Neural cell (in vitro differentiated cells): ENCODE data around the gene HACD3. TPM values are rescaled to one million over a fixed set of nuclear protein-coding genes. Genes with fewer than 3 reads are reported as not detected.

Experiments
- H2AFZ ChIP-seq: fragments of 200-600, 300-800 bp; sonication (generic), shearing (Covaris generic); 2 replicates; pipeline ENCODE4 v1.6.0; 2014; ENCODE audit warnings: low read depth, mild to moderate bottlenecking, antibody characterized with exemption, low read length, moderate library complexity
- H3F3A ChIP-seq: fragments of 200-600 bp; shearing (Covaris generic); 2 replicates; pipeline ENCODE4 v1.6.1; 2016; ENCODE audit warnings: mild to moderate bottlenecking, moderate library complexity, mixed read lengths, antibody characterized with exemption, low read length; ENCODE audit not compliant: insufficient read depth, poor library complexity, severe bottlenecking
- H3K27ac ChIP-seq: fragments of 200-600, 300-800 bp; sonication (generic), shearing (Covaris generic); 2 replicates; pipeline ENCODE4 v1.5.1; 2014; ENCODE audit warnings: mild to moderate bottlenecking, low read length, moderate library complexity
- H3K27me3 ChIP-seq: fragments of 300-800, 200-600 bp; sonication (generic), shearing (Covaris generic); 2 replicates; pipeline ENCODE4 v1.6.0; 2014; ENCODE audit warnings: mild to moderate bottlenecking, low read depth, low read length, moderate library complexity; ENCODE audit not compliant: insufficient read depth
- H3K36me3 ChIP-seq: fragments of 300-800, 200-600 bp; sonication (generic), shearing (Covaris generic); 2 replicates; pipeline ENCODE4 v1.5.1; 2014; ENCODE audit warnings: mild to moderate bottlenecking, antibody characterized with exemption, low read length, moderate library complexity; ENCODE audit not compliant: insufficient read depth
- H3K4me2 ChIP-seq: fragments of 300-800, 200-600 bp; sonication (generic), shearing (Covaris generic); 2 replicates; pipeline ENCODE4 v1.6.0; 2014; ENCODE audit warnings: mild to moderate bottlenecking, low read length
- H3K4me3 ChIP-seq: fragments of 300-800, 200-600 bp; sonication (generic), shearing (Covaris generic); 2 replicates; pipeline ENCODE4 v1.5.1; 2014; ENCODE audit warnings: mild to moderate bottlenecking, low read length, moderate library complexity
- H3K79me2 ChIP-seq: fragments of 200-600 bp; shearing (Covaris generic); replicated peaks from 2 replicates; pipeline ENCODE4 v1.6.0; 2014; ENCODE audit warnings: mild to moderate bottlenecking, low read length, moderate library complexity; ENCODE audit not compliant: insufficient read depth
- H3K9ac ChIP-seq: fragments of 300-800, 200-600 bp; sonication (generic), shearing (Covaris generic); 2 replicates; pipeline ENCODE4 v1.6.1; 2016; ENCODE audit warnings: mild to moderate bottlenecking, low read length, mixed read lengths
- H3K9me2 ChIP-seq: fragments of 200-600 bp; shearing (Covaris generic); 2 replicates; pipeline ENCODE4 v1.6.1; 2016; ENCODE audit warnings: mild to moderate bottlenecking, low read length, mixed read lengths; ENCODE audit not compliant: insufficient read depth
- H3K9me3 ChIP-seq: fragments of 200-600, 300-800 bp; sonication (generic), shearing (Covaris generic); 2 replicates; pipeline ENCODE4 v1.6.1; 2016; ENCODE audit warnings: mild to moderate bottlenecking, mixed run types, low read length, moderate library complexity, mixed read lengths
- H4K20me1 ChIP-seq: fragments of 200-600 bp; shearing (Covaris generic); 2 replicates; pipeline ENCODE4 v1.6.1; 2016; ENCODE audit warnings: mild to moderate bottlenecking, mixed run types; ENCODE audit not compliant: insufficient read depth
- EP300 ChIP-seq: fragments of 450-650 bp; conservative IDR thresholded peaks from 2 replicates; pipeline ENCODE4 v1.6.1; 2014; ENCODE audit warnings: antibody characterized with exemption, mild to moderate bottlenecking, moderate library complexity; ENCODE audit not compliant: poor library complexity, severe bottlenecking
- EZH2 ChIP-seq: fragments of 200-600, 300-800 bp; shearing (Covaris generic), sonication (generic); IDR thresholded peaks from 2 replicates; pipeline ENCODE4 v1.6.1; 2014; ENCODE audit warnings: antibody characterized with exemption, low read length, borderline replicate concordance, mild to moderate bottlenecking; ENCODE audit not compliant: insufficient read depth, poor library complexity, severe bottlenecking
- MXI1 ChIP-seq: fragments of 450-650 bp; conservative IDR thresholded peaks from 2 replicates; pipeline ENCODE4 v1.6.1; 2014; ENCODE audit warnings: antibody characterized with exemption, mild to moderate bottlenecking; ENCODE audit not compliant: poor library complexity, severe bottlenecking
- POLR2AphosphoS5 ChIP-seq: IDR thresholded peaks from 2 replicates; pipeline ENCODE4 v1.6.1; 2012
- RAD21 ChIP-seq: fragments of 450-650 bp; conservative IDR thresholded peaks from 2 replicates; pipeline ENCODE4 v1.6.1; 2014; ENCODE audit warnings: antibody characterized with exemption, mild to moderate bottlenecking, moderate library complexity
- SMC3 ChIP-seq: fragments of 450-650 bp; conservative IDR thresholded peaks from 2 replicates; pipeline ENCODE4 v1.6.1; 2014; ENCODE audit warnings: antibody characterized with exemption, mild to moderate bottlenecking, moderate library complexity; ENCODE audit not compliant: poor library complexity
- TAF1 ChIP-seq: IDR thresholded peaks from 2 replicates; pipeline ENCODE4 v1.6.1; 2012; ENCODE audit warnings: low read depth
- polyA plus RNA-seq: library from polyadenylated mRNA; depleted of rRNA; stranded (reverse); fragments of >200 nt; gene quantifications from 2 replicates; pipeline ENCODE4 v1.2.3, GENCODE V29; 2014
- TF ChIP-seq, protein P1 (sequence below): fragments of 450-650 bp; IDR thresholded peaks from 2 replicates; pipeline ENCODE4 v1.5.1; 2014; ENCODE audit warnings: antibody characterized with exemption, mild to moderate bottlenecking, moderate library complexity; ENCODE audit not compliant: poor library complexity, severe bottlenecking
- TF ChIP-seq, protein P2 (sequence below): IDR thresholded peaks from 2 replicates; pipeline ENCODE4 v1.6.1; 2012; ENCODE audit warnings: borderline replicate concordance

HACD3 gene
- polyA plus RNA-seq, 1 donor from 2014 or later = 177 TPM

DNA sequence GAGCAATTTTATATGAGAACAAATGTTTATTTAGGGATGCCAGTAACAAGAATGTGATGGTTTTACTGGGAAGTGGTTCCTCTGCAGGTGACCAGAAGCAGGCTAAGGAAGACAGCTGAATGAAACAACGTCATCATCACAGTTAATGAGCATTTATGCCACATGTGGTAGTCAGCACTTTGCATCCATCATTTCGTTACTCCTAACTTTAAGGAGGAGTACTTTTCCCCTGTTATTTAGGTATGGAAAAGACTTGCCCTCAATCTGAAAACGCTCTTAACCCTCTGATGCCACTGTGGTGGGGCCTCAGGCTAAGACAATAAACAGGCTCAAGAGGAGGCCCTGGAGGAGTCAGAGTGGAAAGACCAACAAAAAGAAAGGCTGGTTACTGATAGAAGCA lies 49.5 kb downstream of the HACD3 start:
- no peaks in the 10 kb centered on the region for H3K27me3 ChIP-seq
- no peaks in the 10 kb centered on the region for H3F3A ChIP-seq
- H3K36me3 ChIP-seq = peaks cover 19% of the 10 kb centered on the region
- H3K9ac ChIP-seq = no peak overlapping the region
- no peaks in the 10 kb centered on the region for H3K9me3 ChIP-seq
- no peak overlapping the region for H3K4me2 ChIP-seq
- H2AFZ ChIP-seq = no peak overlapping the region
- no peak overlapping the region for H3K27ac ChIP-seq
- H3K79me2 ChIP-seq = no peaks in the 10 kb centered on the region
- H4K20me1 ChIP-seq = no peaks in the 10 kb centered on the region
- H3K9me2 ChIP-seq = no peaks in the 10 kb centered on the region
- no peak overlapping the region for H3K4me3 ChIP-seq
- no peak for TF ChIP-seq TAF1
- no peak for TF ChIP-seq MXI1
- TF ChIP-seq RAD21 = no peak
- no peak for TF ChIP-seq SMC3
- TF ChIP-seq, protein P1, sequence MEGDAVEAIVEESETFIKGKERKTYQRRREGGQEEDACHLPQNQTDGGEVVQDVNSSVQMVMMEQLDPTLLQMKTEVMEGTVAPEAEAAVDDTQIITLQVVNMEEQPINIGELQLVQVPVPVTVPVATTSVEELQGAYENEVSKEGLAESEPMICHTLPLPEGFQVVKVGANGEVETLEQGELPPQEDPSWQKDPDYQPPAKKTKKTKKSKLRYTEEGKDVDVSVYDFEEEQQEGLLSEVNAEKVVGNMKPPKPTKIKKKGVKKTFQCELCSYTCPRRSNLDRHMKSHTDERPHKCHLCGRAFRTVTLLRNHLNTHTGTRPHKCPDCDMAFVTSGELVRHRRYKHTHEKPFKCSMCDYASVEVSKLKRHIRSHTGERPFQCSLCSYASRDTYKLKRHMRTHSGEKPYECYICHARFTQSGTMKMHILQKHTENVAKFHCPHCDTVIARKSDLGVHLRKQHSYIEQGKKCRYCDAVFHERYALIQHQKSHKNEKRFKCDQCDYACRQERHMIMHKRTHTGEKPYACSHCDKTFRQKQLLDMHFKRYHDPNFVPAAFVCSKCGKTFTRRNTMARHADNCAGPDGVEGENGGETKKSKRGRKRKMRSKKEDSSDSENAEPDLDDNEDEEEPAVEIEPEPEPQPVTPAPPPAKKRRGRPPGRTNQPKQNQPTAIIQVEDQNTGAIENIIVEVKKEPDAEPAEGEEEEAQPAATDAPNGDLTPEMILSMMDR = no peak
- TF ChIP-seq, protein P2, sequence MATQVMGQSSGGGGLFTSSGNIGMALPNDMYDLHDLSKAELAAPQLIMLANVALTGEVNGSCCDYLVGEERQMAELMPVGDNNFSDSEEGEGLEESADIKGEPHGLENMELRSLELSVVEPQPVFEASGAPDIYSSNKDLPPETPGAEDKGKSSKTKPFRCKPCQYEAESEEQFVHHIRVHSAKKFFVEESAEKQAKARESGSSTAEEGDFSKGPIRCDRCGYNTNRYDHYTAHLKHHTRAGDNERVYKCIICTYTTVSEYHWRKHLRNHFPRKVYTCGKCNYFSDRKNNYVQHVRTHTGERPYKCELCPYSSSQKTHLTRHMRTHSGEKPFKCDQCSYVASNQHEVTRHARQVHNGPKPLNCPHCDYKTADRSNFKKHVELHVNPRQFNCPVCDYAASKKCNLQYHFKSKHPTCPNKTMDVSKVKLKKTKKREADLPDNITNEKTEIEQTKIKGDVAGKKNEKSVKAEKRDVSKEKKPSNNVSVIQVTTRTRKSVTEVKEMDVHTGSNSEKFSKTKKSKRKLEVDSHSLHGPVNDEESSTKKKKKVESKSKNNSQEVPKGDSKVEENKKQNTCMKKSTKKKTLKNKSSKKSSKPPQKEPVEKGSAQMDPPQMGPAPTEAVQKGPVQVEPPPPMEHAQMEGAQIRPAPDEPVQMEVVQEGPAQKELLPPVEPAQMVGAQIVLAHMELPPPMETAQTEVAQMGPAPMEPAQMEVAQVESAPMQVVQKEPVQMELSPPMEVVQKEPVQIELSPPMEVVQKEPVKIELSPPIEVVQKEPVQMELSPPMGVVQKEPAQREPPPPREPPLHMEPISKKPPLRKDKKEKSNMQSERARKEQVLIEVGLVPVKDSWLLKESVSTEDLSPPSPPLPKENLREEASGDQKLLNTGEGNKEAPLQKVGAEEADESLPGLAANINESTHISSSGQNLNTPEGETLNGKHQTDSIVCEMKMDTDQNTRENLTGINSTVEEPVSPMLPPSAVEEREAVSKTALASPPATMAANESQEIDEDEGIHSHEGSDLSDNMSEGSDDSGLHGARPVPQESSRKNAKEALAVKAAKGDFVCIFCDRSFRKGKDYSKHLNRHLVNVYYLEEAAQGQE = no peak
- no peak for TF ChIP-seq EZH2
- no peak for TF ChIP-seq POLR2AphosphoS5
- TF ChIP-seq EP300 = no peak

DNA sequence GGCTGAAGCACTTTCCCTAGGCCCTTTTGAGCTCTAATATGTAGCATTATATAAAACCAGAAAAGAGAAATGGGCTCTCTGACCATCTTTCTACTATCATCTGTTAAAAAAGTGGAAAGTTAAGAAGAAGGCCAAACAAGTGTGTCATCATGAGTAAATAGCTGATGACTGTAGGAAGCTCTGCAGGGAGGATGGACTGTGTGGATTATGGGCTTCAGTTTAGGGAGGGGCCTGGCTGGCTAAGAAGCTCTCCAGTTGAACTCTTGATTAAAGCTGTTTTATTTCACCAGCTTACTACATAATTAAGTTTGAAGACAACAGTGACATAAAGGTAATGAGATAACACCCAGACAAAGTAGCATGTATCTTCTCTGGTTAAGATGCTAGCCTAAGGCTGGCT lies 50.0 kb downstream of the HACD3 start:
- H3K27me3 ChIP-seq = no peaks in the 10 kb centered on the region
- H3K4me3 ChIP-seq = no peak overlapping the region
- H3K79me2 ChIP-seq = no peaks in the 10 kb centered on the region
- no peaks in the 10 kb centered on the region for H3K9me3 ChIP-seq
- no peak overlapping the region for H2AFZ ChIP-seq
- peaks cover 19% of the 10 kb centered on the region for H3K36me3 ChIP-seq
- H3K4me2 ChIP-seq = no peak overlapping the region
- H3K9me2 ChIP-seq = no peaks in the 10 kb centered on the region
- no peaks in the 10 kb centered on the region for H4K20me1 ChIP-seq
- H3K9ac ChIP-seq = no peak overlapping the region
- H3F3A ChIP-seq = no peaks in the 10 kb centered on the region
- no peak overlapping the region for H3K27ac ChIP-seq
- no peak for TF ChIP-seq EP300
- TF ChIP-seq MXI1 = no peak
- no peak for TF ChIP-seq EZH2
- TF ChIP-seq TAF1 = no peak
- TF ChIP-seq RAD21 = no peak
- TF ChIP-seq, protein P1 = no peak
- TF ChIP-seq, protein P2 = no peak
- TF ChIP-seq SMC3 = no peak
- TF ChIP-seq POLR2AphosphoS5 = no peak
